IPS-15b (cell line): Measurements from ENCODE around the gene INTS11.

Source experiments
- H3K27me3 ChIP-seq: one replicate; pipeline ENCODE4 v1.6.1; 2013; ENCODE audit warnings: low read length; ENCODE audit not compliant: control insufficient read depth, insufficient read depth
- H3K36me3 ChIP-seq: one replicate; pipeline ENCODE4 v1.6.1; 2013; ENCODE audit warnings: low read length; ENCODE audit not compliant: control insufficient read depth, insufficient read depth
- H3K4me1 ChIP-seq: one replicate; pipeline ENCODE4 v1.6.1; 2013; ENCODE audit warnings: mild to moderate bottlenecking, low read length; ENCODE audit not compliant: control insufficient read depth, insufficient read depth
- H3K4me3 ChIP-seq: one replicate; pipeline ENCODE4 v1.5.1; 2013; ENCODE audit warnings: low read depth, low read length
- H3K9ac ChIP-seq: one replicate; pipeline ENCODE4 v1.6.1; 2013; ENCODE audit warnings: low read depth, mild to moderate bottlenecking, low read length
- H3K9me3 ChIP-seq: one replicate; pipeline ENCODE4 v1.6.1; 2013; ENCODE audit warnings: mild to moderate bottlenecking, low read length; ENCODE audit not compliant: control insufficient read depth, insufficient read depth

The INTS11 gene

GRCh38 chr1:1311107-1312104 lies 13.1 kb downstream of the INTS11 start:
- no peaks in the 10 kb centered on the region for H3K27me3 ChIP-seq
- no peak overlapping the region for H3K4me3 ChIP-seq
- H3K4me1 ChIP-seq: peaks cover 6% of the 10 kb centered on the region
- H3K9me3 ChIP-seq: no peaks in the 10 kb centered on the region
- no peak overlapping the region for H3K9ac ChIP-seq
- peaks cover 56% of the 10 kb centered on the region for H3K36me3 ChIP-seq

- Histone ChIP-seq H3K9ac (peak overlapping the region; percentile 37), H3K9me3 (no peaks in the 10 kb centered on the region), H3K4me1 (peaks cover 8% of the 10 kb centered on the region), H3K4me3 (no peak overlapping the region), H3K36me3 (peaks cover 56% of the 10 kb centered on the region), H3K27me3 (no peaks in the 10 kb centered on the region)
Observed at GRCh38 chr1:1310476-1311053, 13.9 kb downstream of the INTS11 start.

- Histone ChIP-seq H3K9ac (peak overlapping the region; percentile 37), H3K27me3 (no peaks in the 10 kb centered on the region), H3K36me3 (peaks cover 54% of the 10 kb centered on the region), H3K4me3 (no peak overlapping the region), H3K4me1 (peaks cover 7% of the 10 kb centered on the region), H3K9me3 (no peaks in the 10 kb centered on the region)
Observed at GRCh38 chr1:1310109-1310385, 14.4 kb downstream of the INTS11 start.

GRCh38 chr1:1309251-1310108 lies 15.0 kb downstream of the INTS11 start:
- no peaks in the 10 kb centered on the region for H3K9me3 ChIP-seq
- H3K27me3 ChIP-seq: no peaks in the 10 kb centered on the region
- peaks cover 48% of the 10 kb centered on the region for H3K36me3 ChIP-seq
- peak overlapping the region; percentile 70 for H3K9ac ChIP-seq
- H3K4me3 ChIP-seq: peak overlapping the region; percentile 68
- H3K4me1 ChIP-seq: peaks cover 7% of the 10 kb centered on the region

- peaks cover 7% of the 10 kb centered on the region for H3K4me1 ChIP-seq
- peak overlapping the region; percentile 70 for H3K9ac ChIP-seq
- peak overlapping the region; percentile 68 for H3K4me3 ChIP-seq
- peaks cover 42% of the 10 kb centered on the region for H3K36me3 ChIP-seq
- H3K9me3 ChIP-seq: no peaks in the 10 kb centered on the region
- H3K27me3 ChIP-seq: no peaks in the 10 kb centered on the region
Observed at GRCh38 chr1:1308756-1309250, 15.7 kb downstream of the INTS11 start.

- no peaks in the 10 kb centered on the region for H3K9me3 ChIP-seq
- H3K27me3 ChIP-seq: no peaks in the 10 kb centered on the region
- H3K4me1 ChIP-seq: peaks cover 7% of the 10 kb centered on the region
- H3K4me3 ChIP-seq: peak within 1 kb of the TSS; percentile 70
- H3K36me3 ChIP-seq: peaks cover 36% of the 10 kb centered on the region
- peak within 1 kb of the TSS; percentile 70 for H3K9ac ChIP-seq
Observed at GRCh38 chr1:1307923-1308755, 16.3 kb downstream of the INTS11 start, which contains the start of the genes ACAP3 and PUSL1. ACAP3 (minus strand) TSS chr1:1307930; CDS start chr1:1307815, 115 bp downstream. PUSL1 (plus strand) TSS chr1:1308597; CDS start chr1:1308644, 47 bp downstream.

GRCh38 chr1:1307261-1307922 lies 17.1 kb downstream of the INTS11 start:
- peaks cover 7% of the 10 kb centered on the region for H3K4me1 ChIP-seq
- no peak overlapping the region for H3K9ac ChIP-seq
- H3K27me3 ChIP-seq: no peaks in the 10 kb centered on the region
- peaks cover 28% of the 10 kb centered on the region for H3K36me3 ChIP-seq
- H3K4me3 ChIP-seq: peak overlapping the region; percentile 64
- H3K9me3 ChIP-seq: no peaks in the 10 kb centered on the region

- Histone ChIP-seq H3K4me1 (peaks cover 7% of the 10 kb centered on the region), H3K27me3 (no peaks in the 10 kb centered on the region), H3K9me3 (no peaks in the 10 kb centered on the region), H3K9ac (no peak overlapping the region), H3K36me3 (peaks cover 24% of the 10 kb centered on the region), H3K4me3 (peak overlapping the region; percentile 64)
Observed at GRCh38 chr1:1306661-1307260, 17.7 kb downstream of the INTS11 start.

GRCh38 chr1:1306070-1306660 lies 18.3 kb downstream of the INTS11 start:
- H3K4me1 ChIP-seq: peaks cover 7% of the 10 kb centered on the region
- no peaks in the 10 kb centered on the region for H3K9me3 ChIP-seq
- H3K27me3 ChIP-seq: no peaks in the 10 kb centered on the region
- peak overlapping the region; percentile 12 for H3K9ac ChIP-seq
- H3K4me3 ChIP-seq: peak overlapping the region; percentile 64
- peaks cover 18% of the 10 kb centered on the region for H3K36me3 ChIP-seq
